CD4-positive, alpha-beta T cell treated with Interferon alpha-2 for 1 hour (primary cell): ENCODE measurements around the gene DNAJC8.

ENCODE experiments used
- DNase-seq, 2 donors: peaks; one replicate each; pipeline ENCODE4 v3.0.0-alpha.2; 2020 to 2022

The DNAJC8 gene

DNA sequence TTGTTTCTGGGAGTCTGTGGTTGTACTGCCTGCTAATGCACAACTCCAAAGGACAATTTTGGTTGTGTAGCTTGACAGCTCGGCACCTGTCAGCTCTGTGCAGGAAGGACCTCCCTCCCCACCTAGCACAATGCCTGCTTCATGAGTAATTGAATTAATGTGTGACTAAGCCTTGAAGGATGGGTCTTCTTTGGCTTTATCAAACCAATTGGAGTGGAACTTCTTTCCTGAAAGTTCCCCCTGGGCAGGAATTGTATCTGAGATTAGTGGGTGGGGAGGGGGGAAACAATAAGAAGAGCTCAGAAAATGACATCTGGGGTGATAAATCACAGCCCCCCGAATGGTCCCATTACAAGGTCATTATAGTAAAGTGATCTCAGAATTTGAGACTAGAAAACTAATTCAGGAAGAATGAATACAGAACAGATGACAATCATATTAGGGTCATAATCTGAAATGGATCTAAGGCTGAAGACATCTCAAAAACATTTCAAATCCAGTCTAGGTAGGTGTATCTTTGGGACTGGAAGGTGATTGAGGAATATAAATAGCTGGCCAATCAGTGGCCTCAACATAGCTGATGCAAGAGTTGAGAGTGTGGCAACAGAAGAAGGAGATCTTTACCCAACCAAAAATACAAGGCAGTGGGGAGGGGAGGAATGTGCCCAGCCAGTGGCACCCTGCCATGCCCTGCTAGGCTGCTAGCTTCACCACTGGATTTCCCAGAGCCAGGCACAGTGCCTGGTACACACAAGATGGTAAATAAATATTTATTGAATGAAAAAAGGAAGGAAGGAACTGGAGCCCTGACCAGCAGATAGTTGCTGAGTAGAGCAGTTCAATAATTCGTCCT lies 16.4 kb upstream of the DNAJC8 start:
- DNase-seq, result no peak

DNA sequence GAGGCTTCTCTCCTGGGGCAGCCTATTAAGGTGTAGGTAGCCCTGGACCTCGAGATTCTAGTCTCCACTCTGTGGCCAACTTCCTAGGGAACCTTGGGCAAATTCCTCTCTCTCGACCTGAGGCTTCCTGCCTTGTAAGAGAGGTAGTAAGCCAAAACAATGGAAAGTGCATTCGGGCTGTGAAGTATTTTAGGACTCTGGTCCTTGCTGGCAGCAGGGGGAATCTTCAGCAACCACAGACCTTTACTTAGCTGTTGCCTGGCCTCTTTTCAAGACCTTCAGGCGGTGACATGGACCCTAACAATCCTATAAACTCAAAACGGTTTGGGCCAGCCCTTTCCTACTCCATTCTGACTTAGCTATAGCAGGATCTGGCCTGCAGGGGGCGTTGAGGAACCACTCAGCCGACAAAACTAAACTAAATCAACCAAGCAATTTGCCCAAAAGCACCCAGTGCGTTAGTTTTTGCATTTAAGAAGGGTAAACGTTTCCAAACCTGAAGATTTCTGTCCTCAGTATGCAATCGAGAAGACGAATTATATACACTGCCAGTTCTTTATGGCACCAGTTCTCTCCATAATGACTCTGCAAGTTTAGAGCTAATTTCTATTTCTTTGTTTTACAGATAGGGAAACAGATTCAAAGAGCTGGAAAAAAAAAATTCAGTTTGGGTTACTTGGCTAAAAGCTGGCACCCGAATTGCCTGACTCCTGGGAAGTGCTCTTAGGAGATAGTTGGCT lies 15.6 kb upstream of the DNAJC8 start:
- peak; percentile 81 to 87 for DNase-seq

DNA sequence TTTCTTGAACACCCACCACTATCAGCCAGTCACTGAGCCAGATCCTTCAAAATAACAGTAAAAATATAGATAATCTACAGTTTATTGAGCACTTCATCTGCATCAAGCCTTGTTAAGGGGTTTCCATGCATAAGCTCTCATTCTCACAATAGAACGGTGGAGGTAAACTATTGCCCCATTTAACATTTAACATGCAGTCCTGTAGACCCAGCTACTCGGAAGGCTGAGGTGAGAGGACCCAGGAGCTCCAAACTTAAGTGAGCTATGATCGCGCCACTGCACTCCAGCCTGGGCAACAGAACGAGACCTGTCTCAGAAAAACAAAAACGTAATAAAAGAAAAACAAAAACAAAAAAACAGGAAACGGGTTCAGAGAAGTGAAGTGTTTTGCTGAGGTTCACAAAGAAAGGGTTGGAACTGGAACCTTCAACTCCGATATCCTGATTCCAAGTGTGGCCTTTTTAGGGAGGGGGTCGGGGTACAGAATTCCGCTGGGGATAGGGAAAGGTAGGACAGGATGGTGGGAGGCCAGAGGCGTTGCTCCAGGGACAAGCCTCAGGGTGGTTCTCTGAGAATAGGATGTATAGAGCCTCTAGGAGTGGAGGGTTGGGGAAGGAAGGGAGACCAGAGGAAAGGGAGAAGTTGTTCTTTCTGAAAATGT lies 14.9 kb upstream of the DNAJC8 start:
- DNase-seq, result no peak

DNA sequence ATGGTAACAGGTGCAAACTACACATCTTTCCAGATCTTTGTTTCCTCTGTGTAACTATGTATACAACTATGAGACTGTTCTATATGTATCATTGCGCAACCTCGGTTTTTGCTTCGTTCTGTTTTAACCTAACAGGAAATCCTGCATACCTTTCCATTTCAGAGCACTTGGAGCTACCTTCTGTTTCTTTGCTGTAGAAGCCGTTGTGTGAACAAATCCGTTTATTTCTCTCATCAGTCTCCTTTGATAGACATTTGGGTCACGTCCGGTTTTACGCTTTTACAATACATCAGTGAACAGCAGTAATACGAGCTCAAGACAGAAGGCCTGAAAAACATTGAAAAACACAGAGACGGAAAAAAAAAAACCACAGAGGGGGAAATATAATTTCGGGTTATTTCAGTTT lies 13.6 kb upstream of the DNAJC8 start:
- peak; percentile 60 to 86 for DNase-seq

DNA sequence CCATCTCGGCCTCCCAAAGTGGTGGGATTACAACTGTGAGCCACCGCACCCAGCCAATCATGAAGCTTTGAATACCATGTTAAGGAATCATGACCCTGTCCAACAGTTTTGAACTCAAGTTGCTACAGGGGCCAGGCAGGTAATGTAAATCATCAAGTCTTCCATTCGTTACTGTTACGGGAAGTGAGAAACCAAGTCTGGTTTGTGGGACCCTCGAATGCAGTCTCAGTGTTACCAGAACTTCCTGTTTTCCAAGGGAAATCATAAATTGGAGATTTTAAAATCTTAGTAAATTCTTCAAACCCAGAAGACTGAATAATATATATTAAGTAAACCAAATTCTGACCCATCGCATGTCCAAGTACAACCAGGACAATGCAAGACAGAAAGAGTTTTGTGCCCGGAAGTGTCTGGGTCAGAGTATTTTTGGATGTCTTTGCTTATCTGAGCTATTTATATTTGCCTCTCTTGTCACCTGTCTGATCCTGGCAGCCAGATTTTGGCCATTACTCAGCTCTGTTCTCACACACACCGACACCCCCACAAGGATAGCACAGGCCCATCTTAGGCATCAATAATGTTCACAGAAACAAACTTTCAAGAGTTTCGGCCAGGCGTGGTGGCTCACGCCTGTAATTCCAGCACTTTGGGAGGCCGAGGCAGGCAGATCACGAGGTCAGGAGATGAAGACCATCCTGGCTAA lies 11.9 kb upstream of the DNAJC8 start:
- no peak for DNase-seq

DNA sequence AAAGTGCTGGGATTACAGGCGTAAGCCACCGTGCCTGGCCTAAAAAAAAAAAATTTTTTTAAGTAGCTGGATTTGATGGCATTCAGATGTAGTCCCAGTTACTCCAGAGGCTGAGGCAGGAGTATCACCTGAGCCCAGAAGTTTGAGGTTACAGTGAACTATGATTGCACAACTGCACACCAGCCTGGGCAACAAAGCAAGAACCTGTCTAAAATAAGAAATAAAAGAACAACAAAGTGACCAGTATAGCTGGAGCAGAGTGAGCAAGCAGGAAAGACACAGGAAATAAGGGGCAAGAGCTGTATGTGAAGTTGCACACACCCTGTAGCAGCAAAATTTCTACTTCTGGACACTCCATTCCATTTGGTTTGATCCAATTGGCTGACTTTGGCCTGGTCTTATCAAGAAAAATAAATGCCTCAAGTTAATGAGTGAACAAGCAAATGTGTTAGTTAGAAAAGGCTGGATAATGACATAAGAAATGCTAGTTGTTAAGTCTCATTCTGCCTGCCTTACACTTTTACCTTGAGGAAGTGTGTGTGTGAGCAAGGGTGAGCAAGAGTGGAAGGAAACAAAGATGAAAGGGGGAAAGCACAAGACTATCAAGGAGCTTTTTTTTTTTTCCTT lies 11.0 kb upstream of the DNAJC8 start:
- DNase-seq, result no peak

DNA sequence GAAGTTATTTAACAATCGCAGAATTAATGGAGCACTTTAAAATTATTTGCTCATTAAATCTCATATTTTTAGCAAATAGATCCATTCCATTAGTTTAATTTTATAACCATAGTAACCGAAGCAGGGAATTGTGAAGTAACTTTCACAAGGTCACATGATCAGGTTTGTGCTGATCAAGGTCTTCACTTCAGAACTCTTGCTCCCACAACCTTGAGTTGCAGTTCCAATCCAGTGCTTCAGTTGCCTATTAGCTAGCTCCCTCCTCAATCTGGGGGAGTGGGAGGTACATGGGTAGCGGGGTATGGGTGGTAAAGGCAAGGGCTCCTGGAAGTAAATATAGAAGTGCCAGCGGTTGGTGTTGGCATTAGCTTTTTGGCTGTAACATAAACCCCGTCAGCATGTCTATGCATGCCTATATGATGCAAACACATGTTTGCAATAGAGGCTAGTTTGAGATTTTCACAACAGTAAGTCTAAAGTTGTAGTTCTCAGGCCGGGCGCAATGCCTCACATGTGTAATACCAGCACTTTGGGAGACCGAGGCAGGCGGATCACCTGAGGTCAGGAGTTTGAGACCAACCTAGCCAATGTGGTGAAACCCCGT lies 8.9 kb upstream of the DNAJC8 start:
- DNase-seq, result no peak

DNA sequence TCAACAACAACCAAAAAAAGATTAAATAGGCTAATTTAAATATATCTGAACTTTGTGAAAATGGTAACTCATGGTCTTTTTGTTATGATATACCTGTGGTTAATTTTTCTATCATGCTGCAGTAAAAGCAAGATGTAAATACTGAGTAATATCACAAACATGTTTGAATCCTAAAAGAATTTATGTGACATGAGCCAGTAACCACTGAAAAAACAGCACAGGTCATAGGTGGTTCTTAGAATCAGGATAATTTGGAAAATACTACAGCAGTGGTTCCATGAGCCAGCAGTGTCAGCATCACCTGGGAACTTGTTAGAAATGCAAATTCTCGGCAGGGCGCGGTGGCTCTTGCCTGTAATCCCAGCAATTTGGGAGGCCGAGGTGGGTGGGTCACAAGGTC lies 7.2 kb upstream of the DNAJC8 start:
- DNase-seq, result no peak

DNA sequence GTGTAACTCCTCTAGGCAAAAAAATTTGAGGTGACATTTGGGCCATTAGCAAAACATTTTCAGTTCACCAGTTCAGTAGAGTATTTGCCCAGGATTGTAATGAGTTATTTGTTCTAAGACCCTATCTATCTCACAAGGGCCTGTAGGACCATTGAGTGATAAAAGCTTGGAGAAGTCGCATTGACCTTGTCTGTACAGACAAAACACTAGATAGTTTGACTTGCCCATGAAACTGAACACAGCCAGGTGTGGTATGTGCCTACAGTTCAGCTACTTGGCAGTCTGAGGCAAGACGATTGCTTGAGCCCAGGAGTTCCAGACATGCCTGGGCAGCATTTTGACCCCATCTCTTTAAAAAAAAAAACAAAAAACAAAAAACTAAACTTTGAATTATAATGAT lies 6.2 kb upstream of the DNAJC8 start:
- DNase-seq, result no peak

DNA sequence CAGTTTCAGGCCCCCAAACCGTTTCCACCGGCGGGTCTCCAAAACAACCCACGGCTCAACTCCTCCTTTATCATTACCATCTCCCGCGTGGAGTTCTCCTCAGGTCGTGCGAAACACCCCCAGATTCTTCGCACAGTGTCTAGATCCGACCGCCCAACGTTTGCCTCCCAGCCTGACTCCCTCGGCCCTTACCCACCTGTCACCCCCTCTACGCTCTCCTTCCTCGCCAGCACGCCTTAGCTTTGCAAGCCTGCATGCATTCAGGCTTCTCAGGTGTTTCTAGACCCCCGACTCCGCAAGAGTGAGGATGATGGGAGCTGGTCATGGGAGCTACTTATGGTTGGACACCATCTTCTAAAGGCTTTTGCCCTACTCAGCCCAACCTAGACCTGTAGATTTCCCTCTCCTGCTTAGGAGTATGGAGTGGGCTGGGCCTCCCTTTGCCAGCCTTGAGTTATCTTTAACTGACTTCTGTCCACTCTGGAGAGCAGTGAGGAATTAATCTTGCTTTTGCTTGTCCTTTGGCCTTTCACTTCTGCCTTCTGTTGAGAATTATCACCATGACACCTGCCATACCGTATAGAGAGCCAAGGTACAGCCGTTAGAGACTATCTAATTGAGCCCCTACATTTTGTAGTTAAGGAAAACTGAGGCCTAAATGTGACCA lies 4.0 kb upstream of the DNAJC8 start:
- no peak for DNase-seq

DNA sequence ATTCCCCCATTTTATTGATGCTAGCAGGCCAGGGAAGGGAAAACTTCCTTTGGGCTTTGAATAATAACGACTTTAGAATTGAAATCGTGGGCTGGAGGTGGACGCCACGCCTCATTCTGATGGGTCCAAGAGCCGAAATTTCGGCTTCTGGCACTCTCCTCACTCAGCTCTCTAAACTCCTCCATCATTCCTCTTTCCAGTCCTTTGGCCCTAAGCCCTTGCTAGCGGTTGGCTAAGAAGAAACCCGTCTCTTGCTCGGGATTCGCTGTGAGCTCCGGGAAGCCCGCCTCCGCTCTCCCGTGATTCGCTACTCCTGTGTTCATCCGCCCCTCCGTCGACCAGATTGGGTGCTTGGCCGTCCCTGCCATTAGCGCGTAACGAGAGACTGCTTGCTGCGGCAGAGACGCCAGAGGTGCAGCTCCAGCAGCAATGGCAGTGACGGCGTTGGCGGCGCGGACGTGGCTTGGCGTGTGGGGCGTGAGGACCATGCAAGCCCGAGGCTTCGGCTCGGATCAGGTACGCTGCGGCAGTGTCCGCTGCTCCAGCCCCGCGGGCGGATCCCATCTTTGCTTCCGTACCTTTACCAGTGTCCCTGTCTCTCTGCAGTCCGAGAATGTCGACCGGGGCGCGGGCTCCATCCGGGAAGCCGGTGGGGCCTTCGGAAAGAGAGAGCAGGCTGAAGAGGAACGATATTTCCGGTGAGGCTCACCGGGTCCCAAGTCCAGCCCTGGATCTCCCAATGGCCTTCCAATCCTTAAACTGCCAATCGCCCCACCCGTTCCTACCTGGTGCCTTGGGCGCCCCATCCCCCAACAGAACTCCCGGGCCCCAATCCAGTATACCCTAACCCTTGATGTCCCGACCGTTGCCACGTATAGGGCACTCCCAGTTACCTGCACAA lies 3.2 kb upstream of the DNAJC8 start, which contains the start of gene ATP5IF1:
TSS of gene ATP5IF1 (plus strand) at position 370 of the 901 bp plus-strand sequence. CDS start at position 430, 60 bp downstream.
- peak; percentile 95 to 97 for DNase-seq

DNA sequence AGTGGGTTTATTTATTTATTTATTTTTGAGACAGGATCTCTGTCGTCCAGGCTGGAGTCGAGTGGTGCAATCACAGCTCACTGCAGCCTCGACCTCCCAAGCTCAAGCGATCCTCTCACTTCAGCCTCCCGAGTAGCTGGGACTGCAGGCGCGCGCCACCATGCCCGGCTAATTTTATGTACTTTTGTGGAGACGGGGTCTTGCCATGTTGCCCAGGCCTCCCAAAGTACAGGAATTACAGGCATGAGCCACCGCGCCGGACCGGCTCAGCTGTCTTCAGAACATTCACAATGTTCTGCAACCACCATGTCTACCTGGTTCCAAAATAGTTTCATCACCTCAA lies 406 bp upstream of the DNAJC8 start:
- no peak for DNase-seq

DNA sequence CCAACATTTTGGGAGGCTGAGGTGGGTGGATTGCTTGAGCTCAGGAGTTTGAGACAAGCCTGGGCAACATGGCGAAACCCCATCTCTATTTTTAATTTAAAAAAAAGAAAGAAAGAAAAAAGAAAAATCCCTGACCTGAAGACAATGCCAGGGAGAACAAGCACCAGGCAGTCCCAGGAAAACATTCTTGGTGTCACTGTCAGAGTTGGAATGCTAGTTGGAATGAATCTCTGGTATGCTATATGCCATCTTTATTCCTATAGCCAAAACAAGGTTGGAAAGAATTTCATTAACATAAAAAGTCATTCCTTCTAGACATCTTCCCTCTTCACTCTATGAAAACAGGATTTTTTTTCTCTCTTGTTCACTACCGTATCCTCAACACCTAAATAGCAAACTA lies 2.8 kb downstream of the DNAJC8 start:
- DNase-seq, result no peak

DNA sequence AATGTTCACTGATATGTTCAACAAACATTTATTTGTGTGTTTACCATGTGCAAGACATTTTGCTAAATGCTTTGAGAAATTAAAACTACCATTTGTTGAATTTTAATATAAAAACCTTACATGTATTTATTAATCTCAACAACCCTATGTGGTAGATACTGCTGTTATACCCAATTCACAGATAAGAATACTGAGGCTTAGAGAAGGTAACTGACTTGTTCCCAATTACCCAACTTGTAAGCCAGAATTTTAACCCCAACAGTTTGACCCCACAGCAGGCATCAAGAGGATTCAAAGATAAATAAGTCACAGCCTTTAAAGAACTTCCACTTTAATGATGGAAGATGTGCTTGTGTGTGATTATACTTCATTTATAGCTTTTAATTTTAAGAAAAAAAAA lies 3.7 kb downstream of the DNAJC8 start:
- no peak for DNase-seq

DNA sequence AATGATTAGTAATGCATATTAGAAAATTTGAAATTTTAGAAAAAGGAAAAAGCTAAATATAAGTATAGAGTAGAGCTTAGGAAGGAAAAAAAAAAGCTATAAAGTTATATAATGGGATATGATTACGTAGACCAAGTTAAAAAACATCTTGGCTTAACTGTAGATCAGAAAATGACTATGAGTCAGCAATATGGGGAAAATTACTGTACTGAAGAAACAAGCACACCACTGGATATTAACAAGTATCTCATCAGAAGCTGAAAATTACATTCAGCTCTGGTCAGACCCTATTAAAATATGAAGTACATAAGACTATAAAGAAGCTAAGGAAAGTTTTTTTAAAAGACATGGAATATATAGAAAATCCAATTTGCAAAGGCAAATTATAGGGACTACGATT lies 19.5 kb downstream of the DNAJC8 start:
- DNase-seq, result no peak

DNA sequence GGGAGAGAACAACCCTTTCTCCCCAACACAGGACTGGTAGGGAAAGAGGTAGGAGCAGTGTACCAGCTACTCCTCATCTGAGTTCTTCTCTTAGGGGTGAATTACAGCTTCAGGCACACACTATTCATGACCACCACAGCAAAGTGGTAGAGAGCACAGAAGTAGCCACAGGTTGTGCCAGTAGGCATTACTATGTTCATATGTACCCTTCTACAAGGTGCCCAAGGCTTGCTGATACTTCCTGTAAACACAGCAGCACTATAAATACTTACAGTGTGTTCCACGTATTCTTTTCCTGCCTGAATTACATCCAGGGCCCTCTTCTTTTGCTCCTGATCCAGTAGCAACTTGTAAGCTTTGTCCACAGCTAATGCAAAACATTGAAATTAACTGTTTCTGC lies 23.1 kb downstream of the DNAJC8 start:
- DNase-seq, result no peak

DNA sequence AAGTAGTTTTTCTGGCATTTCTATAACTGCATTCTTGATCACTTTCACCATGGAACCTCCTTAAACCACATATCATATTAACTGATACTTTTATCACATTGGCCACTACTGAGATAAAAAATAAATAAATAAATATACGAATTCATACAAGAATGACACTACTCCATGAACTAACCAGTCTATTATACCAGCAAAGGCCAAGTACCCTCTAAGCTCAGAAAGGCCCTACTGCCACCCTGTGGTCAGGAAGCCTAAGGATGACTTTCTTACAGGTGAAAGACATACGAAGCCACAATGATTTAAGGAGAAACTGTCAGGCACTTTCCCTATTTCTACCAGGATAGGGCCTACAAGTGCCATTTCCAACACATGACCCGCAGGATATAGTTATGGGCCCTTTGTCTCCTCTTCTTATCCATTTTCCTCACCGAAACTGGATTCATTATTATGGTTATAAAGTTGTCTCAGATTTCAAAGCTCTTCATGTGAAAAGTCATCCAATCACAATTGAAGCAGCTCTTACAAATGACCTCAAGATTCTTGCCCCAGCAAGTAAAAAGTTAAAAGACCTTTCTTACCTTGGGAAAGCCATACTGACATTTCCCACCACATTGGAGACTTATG lies 23.9 kb downstream of the DNAJC8 start:
- DNase-seq, result peak; percentile 73 to 79

DNA sequence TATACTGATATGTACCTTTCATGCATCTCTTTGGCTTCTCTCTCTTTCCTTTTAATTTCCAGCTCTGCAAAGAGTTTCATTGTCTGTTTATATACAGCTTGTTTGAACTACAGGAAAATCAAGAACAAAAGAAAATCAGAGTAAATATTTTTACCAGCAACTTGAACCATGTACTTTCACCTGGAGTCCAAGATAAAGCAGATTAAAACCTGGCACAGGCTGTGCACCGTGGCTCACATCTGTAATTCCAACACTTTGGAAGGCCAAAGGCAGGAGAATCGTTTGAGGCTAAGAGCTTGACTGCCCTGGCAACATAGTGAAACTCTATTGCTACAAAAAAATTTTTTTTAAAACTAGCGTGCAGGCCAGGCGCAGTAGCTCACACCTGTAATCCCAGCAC lies 27.6 kb downstream of the DNAJC8 start:
- no peak for DNase-seq

DNA sequence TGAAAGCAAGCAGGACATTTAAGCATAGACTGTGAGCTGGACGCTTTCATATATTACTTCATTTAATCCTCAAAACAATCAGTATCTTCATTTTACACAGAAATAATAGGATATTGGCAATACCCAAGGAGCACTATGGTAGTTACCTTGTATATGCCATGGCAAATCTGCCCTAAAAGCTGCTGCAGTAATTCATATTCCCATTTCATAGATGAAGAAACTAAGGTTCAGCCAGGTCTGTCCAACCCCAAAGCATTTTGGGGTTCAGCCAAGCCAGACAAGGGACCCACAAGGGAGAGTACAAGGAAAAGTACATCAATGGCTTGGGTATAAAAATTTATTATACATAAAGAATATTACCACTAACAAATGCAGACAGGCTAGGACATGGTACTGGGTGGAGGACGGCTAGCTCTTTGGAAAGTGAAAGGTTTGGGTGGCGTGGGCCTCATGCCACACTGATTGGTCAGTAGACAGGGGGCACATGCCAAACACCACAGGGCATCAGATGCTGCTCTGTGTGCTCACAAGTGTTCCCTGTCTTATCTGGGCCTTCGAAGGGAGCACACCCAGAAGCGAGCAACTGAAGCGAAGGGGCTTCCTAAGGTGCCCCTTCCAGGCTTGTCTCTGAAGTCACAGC lies 32.5 kb downstream of the DNAJC8 start:
- no peak for DNase-seq
